PC-3 (cell line): ENCODE results near the gene SAPCD1. TPM values are rescaled to one million over a fixed set of nuclear protein-coding genes. Genes with fewer than 3 reads are reported as not detected.
"Not testable (repeated sequence)": the region's sequence is repeated elsewhere in the genome, so short reads cannot be mapped to it uniquely, and the experiment has no call there.

ENCODE experiments used
- ATAC-seq: fragments of 200-7000 bp; cut with Tn5 transposase; 2 replicates; pipeline ENCODE4 v1.9.1; 2020; ENCODE audit warnings: mild to moderate bottlenecking, moderate library complexity
- BruUV-seq: library from RNA; stranded (reverse); fragments of 400-500 nt; replicated peaks from 2 replicates; lab custom pipeline; 2021; lab: Mats Ljungman, UMichigan
- CTCF ChIA-PET: fragments of 300-600 bp; sonication (Branson Sonifier 250); formaldehyde crosslinking; loops from one replicate; lab custom pipeline; 2022; ENCODE audit warnings: antibody characterized with exemption; lab: Charles Lee
- POLR2A ChIA-PET: fragments of 300-600 bp; sonication (Branson Sonifier 250); formaldehyde crosslinking; loops from one replicate; lab custom pipeline; 2022; ENCODE audit warnings: antibody characterized with exemption; ENCODE audit not compliant: unreplicated experiment; lab: Charles Lee
- DNase-seq: peaks from one replicate; pipeline ENCODE4 v3.0.0-alpha.2; 2015
- H2AFZ ChIP-seq: fragments of 300-600 bp; sonication (generic); 2 replicates; pipeline ENCODE4 v1.6.0; 2016; ENCODE audit warnings: antibody characterized with exemption, low read length
- H3F3A ChIP-seq: fragments of 300-600 bp; sonication (generic); one replicate; pipeline ENCODE4 v1.6.0; 2017; ENCODE audit warnings: antibody characterized with exemption, low read length, control low read depth, mild to moderate bottlenecking; ENCODE audit not compliant: unreplicated experiment
- H3K27ac ChIP-seq: fragments of 300-600 bp; sonication (generic); 2 replicates; pipeline ENCODE4 v1.5.1; 2016; ENCODE audit warnings: mild to moderate bottlenecking, low read length
- H3K27me3 ChIP-seq: fragments of 300-600 bp; sonication (generic); 2 replicates; pipeline ENCODE4 v1.6.1; 2016; ENCODE audit warnings: low read length, mixed read lengths
- H3K36me3 ChIP-seq: fragments of 300-600 bp; sonication (generic); 2 replicates; pipeline ENCODE4 v1.6.1; 2016; ENCODE audit warnings: low read depth, mixed run types, low read length, mixed read lengths
- H3K4me1 ChIP-seq: fragments of 300-600 bp; sonication (generic); 2 replicates; pipeline ENCODE4 v1.5.1; 2016; ENCODE audit warnings: low read length; ENCODE audit not compliant: insufficient read depth
- H3K4me2 ChIP-seq: fragments of 300-600 bp; sonication (generic); 2 replicates; pipeline ENCODE4 v1.6.0; 2016; ENCODE audit warnings: low read length
- H3K4me3 ChIP-seq: fragments of 300-600 bp; sonication (generic); 2 replicates; pipeline ENCODE4 v1.5.1; 2016; ENCODE audit warnings: mild to moderate bottlenecking, low read length, mixed read lengths
- H3K79me2 ChIP-seq: fragments of 300-600 bp; sonication (generic); 2 replicates; pipeline ENCODE4 v1.6.1; 2017; ENCODE audit warnings: low read length, mixed read lengths
- H3K9ac ChIP-seq: fragments of 300-600 bp; sonication (generic); 2 replicates; pipeline ENCODE4 v1.6.0; 2016; ENCODE audit warnings: mild to moderate bottlenecking, low read length
- H3K9me2 ChIP-seq: fragments of 300-600 bp; sonication (generic); replicated peaks from 2 replicates; pipeline ENCODE4 v1.6.1; 2016; ENCODE audit warnings: mixed run types, low read length, mixed read lengths
- H3K9me3 ChIP-seq: fragments of 300-600 bp; sonication (generic); 2 replicates; pipeline ENCODE4 v1.6.1; 2016; ENCODE audit warnings: low read length, mixed read lengths
- H4K20me1 ChIP-seq: fragments of 300-600 bp; sonication (generic); 2 replicates; pipeline ENCODE4 v1.6.1; 2016; ENCODE audit warnings: low read length, mixed read lengths
- CTCF ChIP-seq: fragments of 300-600 bp; sonication (generic); conservative IDR thresholded peaks from 2 replicates; pipeline ENCODE4 v1.5.1; 2017; ENCODE audit warnings: antibody characterized with exemption, low read depth, mild to moderate bottlenecking, low read length
- EZH2 ChIP-seq: fragments of 300-600 bp; sonication (generic); IDR thresholded peaks from one replicate; pipeline ENCODE4 v1.6.1; 2017; ENCODE audit warnings: antibody characterized with exemption, mild to moderate bottlenecking, low read length; ENCODE audit not compliant: unreplicated experiment
- EZH2phosphoT487 ChIP-seq: fragments of 300-600 bp; sonication (generic); IDR thresholded peaks from 2 replicates; pipeline ENCODE4 v1.6.1; 2018; ENCODE audit warnings: mild to moderate bottlenecking, antibody characterized with exemption, low read length, borderline replicate concordance
- intact Hi-C: fragments of 100-400 bp; cut with micrococcal nuclease; formaldehyde crosslinking; loops from 2 replicates; pipeline ENCODE4 v1.9.0; 2023
- total RNA-seq: library from RNA; depleted of rRNA; stranded (reverse); fragments of >200 nt; gene quantifications from 2 replicates; pipeline ENCODE4 v1.2.3, GENCODE V29; 2014

Gene SAPCD1
- total RNA-seq, 1 experiment from 2014 or later: 4.2 TPM

GRCh38 chr6:31796993-31797385, 34.5 kb downstream of the SAPCD1 start:
- Histone ChIP-seq H4K20me1 (no peaks in the 10 kb centered on the region), H3K9ac (no peak overlapping the region), H3F3A (no peaks in the 10 kb centered on the region), H3K27me3 (no peaks in the 10 kb centered on the region), H3K9me2 (no peaks in the 10 kb centered on the region), H2AFZ (no peak overlapping the region), H3K9me3 (no peaks in the 10 kb centered on the region), H3K27ac (no peak overlapping the region), H3K4me3 (no peak overlapping the region), H3K79me2 (peaks cover 33% of the 10 kb centered on the region), H3K36me3 (peaks cover 6% of the 10 kb centered on the region), H3K4me2 (no peak overlapping the region), H3K4me1 (peaks cover 22% of the 10 kb centered on the region)
- no peak for TF ChIP-seq CTCF
- TF ChIP-seq EZH2phosphoT487: no peak
- no peak for TF ChIP-seq EZH2
- no peak for DNase-seq
- ChIA-PET CTCF (no interaction called here), POLR2A (interaction anchor here (0.6 kb wide), 2 partner anchors 29 to 30 kb away, joined by 4 to 14 read pairs; partner anchors contain the start of gene HSPA1B)
- no TSS peak for BruUV-seq
- intact Hi-C loops: no loop called here
- ATAC-seq: no peak

- H3K36me3 ChIP-seq: peaks cover 3% of the 10 kb centered on the region; the same call in 1 of the 2 replicates
- no peaks in the 10 kb centered on the region for H3K9me3 ChIP-seq
- DNase-seq (no peak), ATAC-seq (no peak)
- no peaks in the 10 kb centered on the region for H3K9me2 ChIP-seq
- no peaks in the 10 kb centered on the region for H3K27me3 ChIP-seq
- no peaks in the 10 kb centered on the region for H4K20me1 ChIP-seq
- H3K4me1 ChIP-seq: peaks cover 16% of the 10 kb centered on the region
- peaks cover 27% of the 10 kb centered on the region for H3K79me2 ChIP-seq
- no peak overlapping the region for H3K4me3 ChIP-seq
- H3F3A ChIP-seq: no peaks in the 10 kb centered on the region
- no TSS peak for BruUV-seq
- ChIA-PET POLR2A (no interaction called here), CTCF (no interaction called here)
- intact Hi-C loops: no loop called here
- no peak overlapping the region for H3K9ac ChIP-seq
- no peak overlapping the region for H3K4me2 ChIP-seq
- TF ChIP-seq EZH2phosphoT487: no peak
- TF ChIP-seq EZH2: no peak
- no peak for TF ChIP-seq CTCF
- H3K27ac ChIP-seq: no peak overlapping the region
- H2AFZ ChIP-seq: no peak overlapping the region
Observed at GRCh38 chr6:31797588-31797987, 35.1 kb downstream of the SAPCD1 start.

- ChIA-PET POLR2A (no interaction called here), CTCF (no interaction called here)
- Histone ChIP-seq H3K9me2 (no peaks in the 10 kb centered on the region), H3K4me1 (no peaks in the 10 kb centered on the region), H2AFZ (no peak overlapping the region), H3K4me2 (no peak overlapping the region), H3K9ac (no peak overlapping the region), H4K20me1 (no peaks in the 10 kb centered on the region), H3K27ac (no peak overlapping the region), H3K36me3 (peaks cover 3% of the 10 kb centered on the region; the same call in 1 of the 2 replicates), H3K9me3 (no peaks in the 10 kb centered on the region), H3K27me3 (no peaks in the 10 kb centered on the region), H3F3A (no peaks in the 10 kb centered on the region), H3K4me3 (no peak overlapping the region), H3K79me2 (peaks cover 23% of the 10 kb centered on the region)
- no TSS peak for BruUV-seq
- no peak for DNase-seq
- TF ChIP-seq EZH2: no peak
- no peak for TF ChIP-seq EZH2phosphoT487
- no peak for TF ChIP-seq CTCF
- ATAC-seq: no peak
- intact Hi-C loops: no loop called here
Observed at GRCh38 chr6:31799781-31800180, 37.3 kb downstream of the SAPCD1 start.

GRCh38 chr6:31801031-31801927, 38.8 kb downstream of the SAPCD1 start:
- BruUV-seq, H3K27me3 ChIP-seq, H2AFZ ChIP-seq, H4K20me1 ChIP-seq, H3K4me2 ChIP-seq, intact Hi-C loops, H3K9me3 ChIP-seq, H3K27ac ChIP-seq, POLR2A ChIA-PET, CTCF ChIA-PET, H3F3A ChIP-seq, H3K36me3 ChIP-seq, DNase-seq, ATAC-seq, H3K4me1 ChIP-seq, H3K9ac ChIP-seq, H3K4me3 ChIP-seq, H3K9me2 ChIP-seq: not testable (repeated sequence)
- H3K79me2 ChIP-seq: peaks cover 30% of the 10 kb centered on the region
